ENCODE results near the gene TIMM10. TPM values are rescaled to one million over a fixed set of nuclear protein-coding genes. Genes with fewer than 3 reads are reported as not detected.
A peak's percentile ranks its signal among the peaks of the same experiment; 100 is the strongest.

TIMM10 gene
- total RNA-seq, 1 donor from 2014 or later = 50.5 TPM

GRCh38 chr11:57484141-57484710, 46.3 kb downstream of the TIMM10 start:
- no peak for DNase-seq (ENCODE audit: low spot score)

- DNase-seq (ENCODE audit: low spot score) = no peak
Observed at GRCh38 chr11:57483562-57483918, 47.0 kb downstream of the TIMM10 start.

GRCh38 chr11:57482782-57483561, 47.6 kb downstream of the TIMM10 start:
- DNase-seq (ENCODE audit: low spot score) = no peak

DNA sequence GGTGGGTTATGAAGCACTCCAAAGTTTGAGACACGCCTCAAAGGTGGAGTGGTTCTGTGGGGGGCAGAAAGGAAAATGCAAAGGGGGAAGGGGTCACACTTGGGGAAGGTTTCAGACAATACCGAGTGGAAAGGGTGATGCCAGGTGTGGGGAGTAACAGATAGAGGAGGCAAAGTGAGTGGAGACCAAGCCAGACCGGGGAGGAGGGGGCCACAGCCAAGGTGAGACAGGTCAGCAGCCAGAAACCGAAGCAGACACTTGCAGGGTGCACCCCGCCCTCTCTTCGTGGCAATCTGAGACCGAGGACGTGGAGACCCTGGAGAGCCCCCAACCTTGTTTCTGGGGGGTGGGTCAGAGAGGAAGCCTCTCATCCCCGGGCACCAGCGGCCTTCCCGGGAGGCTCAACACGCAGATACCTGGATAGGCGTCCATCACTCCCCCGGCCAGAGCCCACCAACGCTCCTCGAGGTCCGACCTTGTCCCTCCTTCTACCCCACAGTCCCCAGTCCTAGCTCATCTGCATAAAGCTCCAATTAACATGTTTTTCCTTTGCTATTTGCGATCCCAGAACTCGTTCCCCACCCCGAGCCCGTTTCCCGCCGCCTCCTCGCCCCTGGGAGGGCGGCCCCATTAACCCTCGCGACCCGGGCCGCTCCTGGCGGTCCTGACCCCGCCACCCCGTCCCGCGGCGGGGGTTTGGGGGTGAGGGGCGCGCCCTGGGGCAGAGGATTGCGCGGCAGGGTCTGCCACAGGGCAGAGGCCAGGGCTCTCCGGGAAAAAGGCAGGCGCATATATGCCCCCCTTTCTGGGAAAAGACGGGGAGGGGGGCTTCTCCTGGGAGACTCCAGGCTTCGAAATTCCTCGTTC, 48.4 kb downstream of the TIMM10 start:
- no peak for DNase-seq (ENCODE audit: low spot score)

DNA sequence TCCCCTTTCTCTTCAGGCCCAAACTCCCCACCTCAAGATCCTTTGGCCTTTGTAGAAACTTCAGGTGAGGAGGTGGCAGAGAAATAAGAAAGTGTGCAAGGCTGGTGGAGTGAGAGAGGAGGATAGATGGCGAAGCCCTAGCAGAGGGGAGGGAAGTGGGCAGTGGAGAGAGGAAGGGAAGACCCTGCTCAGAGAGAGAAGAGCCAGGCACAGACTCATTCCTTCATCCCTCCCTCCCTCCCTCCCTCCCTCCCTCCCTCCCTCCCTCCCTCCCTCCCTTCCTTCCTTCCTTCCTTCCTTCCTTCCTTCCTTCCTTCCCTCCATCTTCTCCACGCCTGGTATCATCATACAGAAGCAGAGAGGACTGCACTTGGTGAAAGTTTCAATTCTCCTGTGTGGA, 49.2 kb downstream of the TIMM10 start:
- DNase-seq (ENCODE audit: low spot score) = no peak

DNA sequence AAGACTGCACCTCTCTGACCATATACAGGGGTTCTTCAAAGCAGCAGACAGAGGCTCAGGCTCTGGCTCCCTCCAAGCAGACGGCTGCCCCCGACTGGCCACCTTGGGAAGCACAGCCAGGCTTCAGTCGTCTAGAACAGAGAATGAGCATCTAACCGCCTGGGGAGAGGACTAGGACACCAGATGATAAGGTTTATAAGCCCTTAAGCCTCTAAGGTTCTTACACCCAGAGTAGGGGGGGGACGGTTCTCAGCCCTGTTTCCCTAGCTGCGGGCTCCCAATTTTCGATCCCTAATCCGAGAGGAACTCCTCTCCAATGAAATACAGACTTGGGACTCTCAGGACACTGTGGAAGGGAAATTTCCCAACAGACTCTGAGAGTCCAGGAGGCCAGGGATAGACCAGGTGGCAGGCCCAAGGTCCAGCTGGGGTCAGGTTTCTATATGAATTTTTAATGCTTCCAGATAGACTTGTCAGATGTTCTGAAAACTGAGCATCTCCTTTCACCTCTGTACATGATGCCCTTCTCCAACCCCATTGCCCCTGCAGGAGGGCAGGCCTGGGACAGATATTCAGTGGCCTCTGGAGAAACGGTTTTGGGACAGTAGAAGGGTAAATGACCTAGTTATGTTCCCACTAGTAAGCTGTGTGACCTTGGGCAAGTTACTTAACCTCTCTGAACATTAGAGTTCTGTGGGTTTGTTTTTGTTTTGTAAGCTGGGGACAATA, 50.0 kb downstream of the TIMM10 start:
- peak; percentile 68 for DNase-seq (ENCODE audit: low spot score)

GRCh38 chr11:57479911-57480310, 50.6 kb downstream of the TIMM10 start:
- no peak for DNase-seq (ENCODE audit: low spot score)

DNA sequence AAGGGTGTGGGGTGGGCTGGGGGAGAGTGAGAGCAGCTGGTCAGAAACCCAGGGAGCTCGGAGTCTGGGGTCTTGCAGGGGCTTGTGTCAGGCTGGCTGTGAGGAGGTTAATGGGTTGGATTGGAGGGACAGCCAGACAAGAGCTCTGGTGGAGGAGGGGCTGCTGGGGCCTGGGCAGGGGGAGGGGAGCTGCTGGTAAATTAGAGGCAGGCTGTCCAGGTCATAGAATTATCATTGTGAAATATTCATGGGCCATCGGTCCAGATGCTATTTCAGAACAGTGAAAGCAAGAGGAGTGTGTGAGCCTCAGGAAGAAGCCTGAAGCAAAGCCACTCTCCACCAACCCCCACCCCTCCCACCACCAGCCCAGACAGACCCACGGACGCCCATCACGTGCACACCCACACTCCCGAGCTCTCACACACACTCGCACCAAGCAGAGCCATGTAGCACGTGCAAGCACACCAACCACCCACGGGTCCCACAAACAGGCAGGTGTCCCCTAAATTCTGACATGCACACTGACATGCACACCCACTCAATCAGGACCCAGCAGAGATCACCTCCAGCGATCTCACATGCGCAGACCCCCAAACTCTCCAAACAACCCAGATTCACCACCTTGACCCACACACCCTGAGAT, 51.4 kb downstream of the TIMM10 start:
- DNase-seq (ENCODE audit: low spot score) = no peak

Other genes with a start within 250 kb of the TIMM10 start
- 338 TPM for gene TNKS1BP1, start 205.8 kb downstream of the TIMM10 start, total RNA-seq
- gene SSRP1, start 194.9 kb downstream of the TIMM10 start, total RNA-seq = 103 TPM
- 0.99 TPM for gene P2RX3, start 192.4 kb downstream of the TIMM10 start, total RNA-seq
- gene PRG3, start 149.6 kb downstream of the TIMM10 start, total RNA-seq = not detected
- 0.55 TPM for gene PRG2, start 140.1 kb downstream of the TIMM10 start, total RNA-seq
- 27.2 TPM for gene SLC43A3, start 103.6 kb downstream of the TIMM10 start, total RNA-seq
- 1.5 TPM for gene RTN4RL2, start 70.2 kb downstream of the TIMM10 start, total RNA-seq
- gene SLC43A1, start 15.1 kb downstream of the TIMM10 start, total RNA-seq = 10.4 TPM
- gene SMTNL1, start 6.8 kb upstream of the TIMM10 start, total RNA-seq = not detected
- gene UBE2L6, start 36.9 kb upstream of the TIMM10 start, total RNA-seq = 83.1 TPM
- 302 TPM for gene SERPING1, start 66.9 kb upstream of the TIMM10 start, total RNA-seq
- gene YPEL4, start 119.2 kb upstream of the TIMM10 start, total RNA-seq = 0.44 TPM
- 10.0 TPM for gene CLP1, start 127.0 kb upstream of the TIMM10 start, total RNA-seq
- gene ZDHHC5, start 137.4 kb upstream of the TIMM10 start, total RNA-seq = 91.9 TPM
- 12.7 TPM for gene MED19, start 181.5 kb upstream of the TIMM10 start, total RNA-seq
- gene TMX2, start 181.8 kb upstream of the TIMM10 start, total RNA-seq = 108 TPM
- 111 TPM for gene SELENOH, start 210.7 kb upstream of the TIMM10 start, total RNA-seq
- gene BTBD18, start 221.1 kb upstream of the TIMM10 start, total RNA-seq = not detected
- 426 TPM for gene CTNND1, start 231.0 kb upstream of the TIMM10 start, total RNA-seq